Measurements from ENCODE around the gene KIRREL1. TPM values are rescaled to one million over a fixed set of nuclear protein-coding genes. Genes with fewer than 3 reads are reported as not detected.

KIRREL1 gene
- total RNA-seq, 1 donor from 2014 or later = not detected

- intact Hi-C loops (cut with micrococcal nuclease) = no loop called here
Measured at GRCh38 chr1:158103861-158104522, 110.5 kb downstream of the KIRREL1 start.

GRCh38 chr1:158104891-158105290 lies 111.4 kb downstream of the KIRREL1 start:
- intact Hi-C loops (cut with micrococcal nuclease) = no loop called here

DNA sequence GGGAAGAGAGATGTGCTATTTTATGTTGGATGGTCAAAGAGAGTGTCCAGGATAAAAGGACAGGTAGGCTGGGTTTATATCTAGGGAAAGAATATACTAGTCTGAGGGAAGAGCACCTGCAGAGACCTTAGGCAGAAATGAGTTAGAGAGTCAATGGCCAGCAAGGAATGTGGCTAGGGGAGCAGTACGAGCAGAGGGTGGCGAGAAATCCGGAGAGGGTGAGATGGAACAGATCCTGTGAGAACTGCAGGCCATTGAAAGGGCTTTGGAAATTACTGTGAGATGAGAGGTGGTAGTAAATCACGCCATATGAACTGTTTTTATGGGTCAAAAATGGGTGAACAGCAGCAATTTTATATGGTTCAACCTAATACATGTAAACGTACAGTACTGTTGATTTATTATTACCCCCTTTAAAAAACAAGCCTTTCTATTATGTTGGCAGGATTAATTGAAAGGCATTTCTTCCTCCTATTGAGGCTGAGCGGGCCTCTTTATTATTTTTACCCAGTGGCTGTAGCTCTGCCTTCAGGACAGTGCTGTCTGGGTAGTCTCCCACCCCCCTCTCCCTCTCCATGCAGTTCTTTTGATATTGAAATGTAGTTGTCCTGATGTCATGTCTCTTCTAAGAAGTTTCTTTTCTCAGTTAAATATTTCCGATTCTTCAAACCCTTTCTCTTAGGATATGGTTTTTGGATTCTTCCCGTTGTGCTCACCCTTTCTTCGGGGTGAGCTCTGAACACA lies 112.1 kb downstream of the KIRREL1 start:
- intact Hi-C loops (cut with micrococcal nuclease) = no loop called here

GRCh38 chr1:158107916-158108315 lies 114.5 kb downstream of the KIRREL1 start:
- intact Hi-C loops (cut with micrococcal nuclease) = no loop called here

GRCh38 chr1:158112994-158113758 lies 119.7 kb downstream of the KIRREL1 start:
- intact Hi-C loops (cut with micrococcal nuclease) = no loop called here

DNA sequence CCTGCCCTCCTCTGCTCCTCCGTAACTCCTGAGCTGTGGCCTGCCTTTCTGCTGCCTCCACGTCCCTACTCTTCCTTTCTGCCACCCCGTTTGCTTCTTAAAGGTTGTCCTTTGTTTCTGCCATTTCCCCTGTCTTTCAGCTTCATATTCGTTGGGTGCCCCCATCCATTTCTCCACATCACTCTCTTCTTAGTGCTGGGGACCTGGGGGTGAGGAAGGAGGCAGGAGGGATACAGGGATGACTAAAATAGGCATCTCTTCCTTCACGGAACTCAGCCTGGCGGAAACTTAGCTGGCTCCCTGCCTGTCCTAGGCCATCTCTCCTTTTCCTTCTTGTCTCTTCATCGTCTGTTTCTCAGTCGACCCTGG lies 120.3 kb downstream of the KIRREL1 start:
- intact Hi-C loops (cut with micrococcal nuclease) = no loop called here

GRCh38 chr1:158115126-158115525 lies 121.7 kb downstream of the KIRREL1 start:
- intact Hi-C loops (cut with micrococcal nuclease) = no loop called here

DNA sequence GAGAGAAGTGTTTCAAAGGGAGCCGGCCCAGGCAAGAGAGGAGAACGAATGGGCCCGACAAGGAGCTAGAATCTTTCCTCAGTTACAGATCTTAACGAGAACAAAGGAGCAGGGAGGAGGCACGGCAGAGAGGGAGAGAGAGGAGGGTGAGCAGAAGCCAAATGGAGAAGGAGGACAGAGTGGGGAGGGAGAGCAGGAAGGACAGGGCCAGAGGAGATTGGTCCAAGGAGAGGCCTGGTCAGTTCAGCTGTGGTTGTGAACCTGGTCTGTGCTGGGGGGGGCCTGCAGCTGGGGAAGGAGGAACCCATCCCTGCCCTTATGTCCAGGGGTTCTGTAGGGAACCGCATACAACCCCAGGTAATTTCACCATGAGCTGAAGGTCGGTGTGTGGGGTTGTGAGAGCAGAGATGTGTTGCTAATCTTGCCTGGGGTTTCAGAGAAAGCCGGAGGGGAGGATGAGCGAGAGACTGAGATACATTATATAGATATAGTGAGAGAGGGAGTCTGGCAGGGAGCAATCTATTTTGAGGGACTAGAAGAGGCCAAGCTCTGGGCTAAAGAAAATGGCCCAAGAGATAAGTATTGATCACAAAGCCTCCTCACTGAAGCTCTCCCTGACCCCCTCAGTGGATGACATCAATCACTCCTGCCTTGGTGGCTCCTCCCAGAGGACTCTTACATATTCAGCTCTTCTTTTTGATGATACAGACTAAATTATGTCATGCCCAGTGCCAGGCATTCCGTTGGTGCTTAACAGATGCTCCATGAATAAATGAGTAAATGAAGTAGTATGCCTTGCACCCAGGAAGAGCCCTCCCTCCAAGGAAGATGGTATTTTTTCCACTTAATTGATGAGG lies 123.1 kb downstream of the KIRREL1 start:
- intact Hi-C loops (cut with micrococcal nuclease) = no loop called here

- intact Hi-C loops (cut with micrococcal nuclease) = no loop called here
Measured at GRCh38 chr1:158117854-158118704, 124.6 kb downstream of the KIRREL1 start.

- intact Hi-C loops (cut with micrococcal nuclease) = no loop called here
Measured at GRCh38 chr1:158118713-158119402, 125.4 kb downstream of the KIRREL1 start.

- intact Hi-C loops (cut with micrococcal nuclease) = loop anchor here (10.0 kb wide), 1 partner anchor 955 kb away; the partner anchor contains the start of gene AIM2
Measured at GRCh38 chr1:158119976-158120653, 126.7 kb downstream of the KIRREL1 start.

GRCh38 chr1:158121604-158122254 lies 128.3 kb downstream of the KIRREL1 start:
- intact Hi-C loops (cut with micrococcal nuclease) = loop anchor here (10.0 kb wide), 1 partner anchor 953 kb away; the partner anchor contains the start of gene AIM2

DNA sequence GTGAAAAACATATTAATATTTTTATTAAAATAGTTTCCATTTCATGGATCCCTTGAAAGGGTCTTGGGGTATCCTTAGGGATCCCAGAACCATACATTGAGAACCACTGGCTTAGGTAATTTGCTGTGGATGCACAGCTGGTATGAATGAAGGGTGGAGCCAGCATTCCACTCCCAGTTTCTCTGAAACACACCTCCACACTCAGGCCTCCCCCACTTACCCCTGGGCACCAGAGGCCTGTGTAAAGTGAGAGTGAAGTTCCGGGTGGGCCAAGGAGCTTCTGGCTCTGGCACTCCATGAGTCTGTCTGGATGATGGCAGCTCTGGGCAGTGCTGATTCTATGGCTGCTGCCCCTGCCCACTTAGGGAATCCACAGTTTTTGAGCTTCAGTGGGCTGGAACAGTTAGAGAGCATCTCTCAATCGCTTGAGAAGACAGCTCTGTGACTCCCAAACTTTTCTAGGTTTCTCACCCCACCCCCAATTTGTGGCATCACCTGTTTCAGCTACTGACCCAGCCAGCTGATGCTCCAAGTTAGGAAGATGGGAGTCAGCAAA lies 129.5 kb downstream of the KIRREL1 start:
- intact Hi-C loops (cut with micrococcal nuclease) = loop anchor here (10.0 kb wide), 1 partner anchor 952 kb away; the partner anchor contains the start of gene AIM2

GRCh38 chr1:158124034-158124433 lies 130.6 kb downstream of the KIRREL1 start:
- intact Hi-C loops (cut with micrococcal nuclease) = loop anchor here (2.0 to 10.0 kb wide), 3 partner anchors 159 to 951 kb away; partner anchors contain the start of gene AIM2

DNA sequence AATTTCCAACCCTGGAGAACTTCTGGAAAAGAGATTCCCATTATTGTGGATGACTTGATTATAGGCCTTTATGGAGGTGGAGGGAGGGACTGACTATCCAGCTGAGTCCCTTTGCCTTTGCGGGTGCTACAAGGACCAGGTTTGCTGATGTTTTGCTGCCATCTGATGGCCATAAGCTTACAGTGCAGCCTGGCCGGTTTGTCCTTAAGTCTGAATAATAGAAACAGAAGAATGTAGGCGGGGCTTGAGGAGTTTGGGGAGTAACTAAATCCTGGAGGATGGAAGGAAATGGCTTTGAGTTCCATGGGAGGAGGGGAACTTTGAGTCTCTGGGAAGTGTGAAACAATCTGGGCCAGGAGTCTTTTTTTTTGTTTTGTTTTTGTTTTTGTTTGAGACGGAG lies 131.6 kb downstream of the KIRREL1 start:
- intact Hi-C loops (cut with micrococcal nuclease) = loop anchor here (1.0 to 10.0 kb wide), 5 partner anchors 30 to 950 kb away; partner anchors contain the start of gene AIM2

DNA sequence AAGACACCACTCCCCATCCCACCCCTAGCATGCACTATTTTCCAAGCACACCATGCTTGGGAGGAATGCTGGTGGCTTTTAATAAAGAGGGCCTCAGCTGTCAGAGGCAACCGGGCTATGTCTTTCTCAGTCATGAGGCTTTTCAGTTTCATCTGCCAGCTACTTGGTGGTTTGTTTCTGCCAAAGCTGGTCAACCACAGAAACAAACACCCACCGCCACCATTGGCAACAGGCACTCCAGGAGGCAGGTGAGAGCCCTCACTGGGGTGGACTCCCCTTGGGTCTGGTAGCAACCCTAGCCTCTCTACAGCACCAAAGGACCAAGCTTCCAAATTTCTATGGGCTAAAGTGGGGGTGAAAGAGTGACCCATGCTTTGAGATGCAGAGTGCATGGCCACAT lies 133.0 kb downstream of the KIRREL1 start:
- intact Hi-C loops (cut with micrococcal nuclease) = loop anchor here (10.0 kb wide), 1 partner anchor 948 kb away; the partner anchor contains the start of gene AIM2

DNA sequence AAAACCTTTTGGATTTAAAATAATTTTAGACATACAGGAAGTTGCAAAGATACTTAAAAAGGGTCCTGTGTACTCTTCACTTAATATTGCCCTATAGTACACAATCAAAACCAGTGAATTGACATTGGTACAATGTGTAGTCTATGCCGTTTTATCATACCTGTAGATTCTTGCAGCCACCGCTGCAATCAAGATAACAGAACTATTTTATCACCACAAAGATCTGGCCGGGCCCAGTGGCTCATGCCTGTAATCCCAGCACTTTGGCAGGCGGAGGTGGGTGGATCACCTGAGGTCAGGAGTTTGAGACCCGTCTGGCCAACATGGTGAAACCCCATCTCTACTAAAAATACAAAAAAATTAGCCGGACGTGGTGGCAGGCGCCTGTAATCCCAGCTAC lies 135.1 kb downstream of the KIRREL1 start:
- intact Hi-C loops (cut with micrococcal nuclease) = loop anchor here (10.0 kb wide), 1 partner anchor 946 kb away; the partner anchor contains the start of gene AIM2

DNA sequence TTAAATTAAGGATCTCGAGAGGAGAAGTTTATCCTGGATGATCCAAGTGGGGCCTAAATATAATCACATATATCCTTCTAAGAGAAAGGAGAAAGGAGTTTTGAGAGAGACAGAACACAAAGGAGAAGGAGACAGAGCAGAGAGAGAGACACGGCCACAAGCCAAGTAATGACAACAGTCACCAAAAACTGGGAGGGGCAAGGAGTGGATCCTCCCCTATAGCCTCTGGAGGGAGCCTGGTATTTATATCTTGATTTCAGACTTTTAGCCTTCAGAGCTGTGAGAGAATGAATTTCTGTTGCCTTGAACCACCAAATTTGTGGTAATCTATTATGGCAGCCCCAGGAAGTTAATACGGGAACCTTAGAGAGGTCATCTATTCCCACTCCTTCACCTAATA lies 137.8 kb downstream of the KIRREL1 start:
- intact Hi-C loops (cut with micrococcal nuclease) = no loop called here
